GM12878 (cell line): Measurements from ENCODE around the gene N4BP2L2. TPM values are rescaled to one million over a fixed set of nuclear protein-coding genes. Genes with fewer than 3 reads are reported as not detected.

Experiments used
- PRDM15 ChIP-seq: fragments of 450-650 bp; formaldehyde crosslinking; IDR thresholded peaks from 2 replicates; pipeline ENCODE4 v1.4.0; 2020; ENCODE audit warnings: mild to moderate bottlenecking, moderate library complexity
- RAD51 ChIP-seq: fragments of 450-650 bp; IDR thresholded peaks from 2 replicates; pipeline ENCODE4 v1.6.1; 2016; ENCODE audit warnings: moderate library complexity, mild to moderate bottlenecking, inconsistent platforms
- SIX5 ChIP-seq: IDR thresholded peaks from 2 replicates; pipeline ENCODE4 v1.6.1; 2011; ENCODE audit warnings: mild to moderate bottlenecking, low read depth, low read length, moderate library complexity; ENCODE audit not compliant: severe bottlenecking
- SMC3 ChIP-seq: IDR thresholded peaks from 2 replicates; pipeline ENCODE4 v1.6.1; 2011; ENCODE audit warnings: low read length, improper control_type of control experiment, borderline replicate concordance
- SUPT20H ChIP-seq: IDR thresholded peaks from 2 replicates; pipeline ENCODE4 v1.6.1; 2011; ENCODE audit warnings: low read depth, mild to moderate bottlenecking, low read length, moderate library complexity, borderline replicate concordance; ENCODE audit not compliant: control insufficient read depth
- YY1 ChIP-seq: IDR thresholded peaks from 2 replicates; pipeline ENCODE4 v1.6.1; 2011; ENCODE audit warnings: low read depth, mild to moderate bottlenecking, low read length
- polyA plus RNA-seq, 11 experiments: library from polyadenylated mRNA; depleted of rRNA in 4 of 11; unstranded in 6 of 11; stranded (reverse) in 5 of 11; fragments of >200 nt; fragmentation: Nextera tagmentation in 4 of 11; fragmentation: Illumina TruSeq in 1 of 11; extraction: Ambion mirVana in 4 of 11; extraction: Trizol in 1 of 11; gene quantifications; 1 replicate in 1 of 11; 2 replicates in 10 of 11; pipeline versions ENCODE4 v1.2.1 to v1.2.3, GENCODE V29; 2011 to 2016; ENCODE audit warnings: inconsistent platforms in 2 of 11, missing spikeins in 2 of 11, low read depth in 1 of 11
- total RNA-seq, 4 experiments: library from RNA; depleted of rRNA in 3 of 4; stranded (reverse); fragments of >200 nt in 3 of 4; fragmentation: Illumina TruSeq in 1 of 4; extraction: Trizol in 1 of 4; gene quantifications; 2 replicates each; pipeline versions ENCODE4 v1.2.1 to v1.2.3, GENCODE V29; 2013 to 2021
- TF ChIP-seq, protein P1 (sequence below): fragments of 450-650 bp; IDR thresholded peaks from 2 replicates; pipeline ENCODE4 v1.6.1; 2016; ENCODE audit warnings: mild to moderate bottlenecking, moderate library complexity, borderline replicate concordance

N4BP2L2 gene
- total and polyA plus RNA-seq, 10 of the 15 experiments (the other 5 are each of a cell fraction or from before 2014, with no cell fraction given) = 41.7 to 87.1 (median 61.2) TPM

DNA sequence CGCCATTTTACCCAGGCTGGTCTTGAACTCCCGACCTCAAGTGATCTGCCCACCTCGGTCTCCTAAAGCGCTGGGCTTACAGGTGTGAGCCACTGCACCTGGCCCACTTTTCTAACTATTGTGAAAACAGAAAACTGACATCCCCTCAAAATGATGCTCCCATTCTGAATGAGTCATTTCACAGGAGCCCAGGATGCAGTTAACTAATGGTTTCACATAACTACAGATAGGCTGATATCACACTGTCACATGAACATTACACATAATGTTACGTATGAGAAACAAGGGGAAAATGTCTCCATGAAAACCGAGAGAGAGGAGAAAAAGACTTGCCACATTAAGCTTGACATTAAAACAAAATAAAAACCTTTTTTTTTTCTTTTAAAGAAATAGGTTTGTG is 37.5 kb downstream of the N4BP2L2 start (continued):
- TF ChIP-seq PRDM15 (CRISPR knock-in tag) = no peak
- TF ChIP-seq, protein P1, sequence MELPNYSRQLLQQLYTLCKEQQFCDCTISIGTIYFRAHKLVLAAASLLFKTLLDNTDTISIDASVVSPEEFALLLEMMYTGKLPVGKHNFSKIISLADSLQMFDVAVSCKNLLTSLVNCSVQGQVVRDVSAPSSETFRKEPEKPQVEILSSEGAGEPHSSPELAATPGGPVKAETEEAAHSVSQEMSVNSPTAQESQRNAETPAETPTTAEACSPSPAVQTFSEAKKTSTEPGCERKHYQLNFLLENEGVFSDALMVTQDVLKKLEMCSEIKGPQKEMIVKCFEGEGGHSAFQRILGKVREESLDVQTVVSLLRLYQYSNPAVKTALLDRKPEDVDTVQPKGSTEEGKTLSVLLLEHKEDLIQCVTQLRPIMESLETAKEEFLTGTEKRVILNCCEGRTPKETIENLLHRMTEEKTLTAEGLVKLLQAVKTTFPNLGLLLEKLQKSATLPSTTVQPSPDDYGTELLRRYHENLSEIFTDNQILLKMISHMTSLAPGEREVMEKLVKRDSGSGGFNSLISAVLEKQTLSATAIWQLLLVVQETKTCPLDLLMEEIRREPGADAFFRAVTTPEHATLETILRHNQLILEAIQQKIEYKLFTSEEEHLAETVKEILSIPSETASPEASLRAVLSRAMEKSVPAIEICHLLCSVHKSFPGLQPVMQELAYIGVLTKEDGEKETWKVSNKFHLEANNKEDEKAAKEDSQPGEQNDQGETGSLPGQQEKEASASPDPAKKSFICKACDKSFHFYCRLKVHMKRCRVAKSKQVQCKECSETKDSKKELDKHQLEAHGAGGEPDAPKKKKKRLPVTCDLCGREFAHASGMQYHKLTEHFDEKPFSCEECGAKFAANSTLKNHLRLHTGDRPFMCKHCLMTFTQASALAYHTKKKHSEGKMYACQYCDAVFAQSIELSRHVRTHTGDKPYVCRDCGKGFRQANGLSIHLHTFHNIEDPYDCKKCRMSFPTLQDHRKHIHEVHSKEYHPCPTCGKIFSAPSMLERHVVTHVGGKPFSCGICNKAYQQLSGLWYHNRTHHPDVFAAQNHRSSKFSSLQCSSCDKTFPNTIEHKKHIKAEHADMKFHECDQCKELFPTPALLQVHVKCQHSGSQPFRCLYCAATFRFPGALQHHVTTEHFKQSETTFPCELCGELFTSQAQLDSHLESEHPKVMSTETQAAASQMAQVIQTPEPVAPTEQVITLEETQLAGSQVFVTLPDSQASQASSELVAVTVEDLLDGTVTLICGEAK = no peak
- no peak for TF ChIP-seq SIX5
- no peak for TF ChIP-seq SMC3
- TF ChIP-seq SUPT20H = no peak
- no peak for TF ChIP-seq RAD51
- no peak for TF ChIP-seq YY1
